GM12801 (cell line): ENCODE data around the gene LMAN2.

Source experiments
- CTCF ChIP-seq: IDR thresholded peaks from one replicate; pipeline ENCODE4 v1.5.1; 2011; ENCODE audit warnings: control low read depth; ENCODE audit not compliant: insufficient read length; ENCODE audit errors: extremely low read depth

The LMAN2 gene

GRCh38 chr5:177294632-177295031 is 56.8 kb downstream of the LMAN2 start:
- TF ChIP-seq CTCF = no peak

- no peak for TF ChIP-seq CTCF
Measured at GRCh38 chr5:177293819-177294581, 57.5 kb downstream of the LMAN2 start.

GRCh38 chr5:177291735-177292134 is 59.7 kb downstream of the LMAN2 start:
- no peak for TF ChIP-seq CTCF

- TF ChIP-seq CTCF = no peak
Measured at GRCh38 chr5:177290816-177291596, 60.5 kb downstream of the LMAN2 start.

GRCh38 chr5:177288191-177288590 is 63.3 kb downstream of the LMAN2 start:
- TF ChIP-seq CTCF = no peak
